GM12878 (cell line): ENCODE measurements around the gene MSH3.

ENCODE experiments used
- ASH2L ChIP-seq: fragments of 300-600, 200-600 bp; sonication (generic); IDR thresholded peaks from 2 replicates; pipeline ENCODE4 v1.6.1; 2017; ENCODE audit warnings: low read depth, mild to moderate bottlenecking, borderline replicate concordance
- BHLHE40 ChIP-seq, 2 experiments: fragments of 450-650 bp in 1 of 2; IDR thresholded peaks; 2 replicates each; pipeline ENCODE4 v1.6.1; 2011 to 2017; ENCODE audit warnings: low read depth in 2 of 2, borderline replicate concordance in 1 of 2, improper control_type of control experiment in 1 of 2, low read length in 1 of 2, mild to moderate bottlenecking in 1 of 2
- BMI1 ChIP-seq: fragments of 450-650 bp; IDR thresholded peaks from 2 replicates; pipeline ENCODE4 v1.6.1; 2016; ENCODE audit warnings: mild to moderate bottlenecking, moderate library complexity, borderline replicate concordance
- CHD2 ChIP-seq: IDR thresholded peaks from 2 replicates; pipeline ENCODE4 v1.6.1; 2011; ENCODE audit warnings: low read depth, low read length, improper control_type of control experiment, borderline replicate concordance
- JUNB ChIP-seq: IDR thresholded peaks from 2 replicates; pipeline ENCODE4 v1.6.1; 2016; ENCODE audit warnings: antibody characterized with exemption, mild to moderate bottlenecking
- JUND ChIP-seq: IDR thresholded peaks from 2 replicates; pipeline ENCODE4 v1.6.1; 2012; ENCODE audit warnings: low read depth, mild to moderate bottlenecking, low read length, improper control_type of control experiment, moderate library complexity
- POLR2AphosphoS5 ChIP-seq: IDR thresholded peaks from 2 replicates; pipeline ENCODE4 v1.6.1; 2011; ENCODE audit warnings: mild to moderate bottlenecking, low read length, inconsistent platforms
- TAF1 ChIP-seq: IDR thresholded peaks from 2 replicates; pipeline ENCODE4 v1.6.1; 2011; ENCODE audit warnings: mild to moderate bottlenecking, low read depth, low read length, borderline replicate concordance
- ZNF24 ChIP-seq: fragments of 450-650 bp; IDR thresholded peaks from 2 replicates; pipeline ENCODE4 v1.6.1; 2017; ENCODE audit warnings: antibody characterized with exemption, mild to moderate bottlenecking
- TF ChIP-seq, protein P1 (sequence below), 3 experiments: IDR thresholded peaks in 2 of 3; conservative IDR thresholded peaks in 1 of 3; 2 replicates each; pipeline ENCODE4 v1.5.1; 2011; ENCODE audit warnings: low read depth in 3 of 3, low read length in 3 of 3, mild to moderate bottlenecking in 3 of 3, control low read depth in 2 of 3, moderate library complexity in 2 of 3, inconsistent platforms in 1 of 3, mixed read lengths in 1 of 3; ENCODE audit not compliant: control insufficient read depth in 2 of 3, insufficient read depth in 1 of 3; ENCODE audit errors: extremely low read depth in 1 of 3
- TF ChIP-seq, protein P2 (sequence below): IDR thresholded peaks from 2 replicates; pipeline ENCODE4 v1.6.1; 2011; ENCODE audit warnings: low read depth, mild to moderate bottlenecking, low read length, moderate library complexity, borderline replicate concordance; ENCODE audit errors: extremely low read depth
- TF ChIP-seq, protein P3 (sequence below): IDR thresholded peaks from 2 replicates; pipeline ENCODE4 v1.6.1; 2012; ENCODE audit warnings: low read depth, low read length, improper control_type of control experiment

DNA sequence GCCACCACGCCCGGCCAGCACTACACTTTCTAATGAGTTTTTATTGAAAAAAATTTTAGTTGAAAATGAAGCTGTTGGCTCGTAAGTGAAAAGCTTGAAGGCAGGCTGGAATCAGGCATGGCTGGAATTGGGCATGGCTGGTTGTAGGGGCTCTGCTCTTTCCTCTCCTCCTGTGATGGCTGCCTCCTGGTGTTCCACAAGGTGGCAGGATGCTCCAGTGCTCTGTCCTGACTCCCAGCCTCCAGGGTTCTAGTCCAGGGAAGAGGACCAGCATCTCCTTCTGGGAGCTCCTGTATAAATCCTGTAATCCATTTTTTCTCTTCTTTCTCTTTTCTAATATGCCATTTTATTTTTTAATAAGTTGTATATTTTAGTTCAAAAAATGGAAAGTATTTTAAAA lies 57.5 kb downstream of the MSH3 start:
- TF ChIP-seq, protein P1, sequence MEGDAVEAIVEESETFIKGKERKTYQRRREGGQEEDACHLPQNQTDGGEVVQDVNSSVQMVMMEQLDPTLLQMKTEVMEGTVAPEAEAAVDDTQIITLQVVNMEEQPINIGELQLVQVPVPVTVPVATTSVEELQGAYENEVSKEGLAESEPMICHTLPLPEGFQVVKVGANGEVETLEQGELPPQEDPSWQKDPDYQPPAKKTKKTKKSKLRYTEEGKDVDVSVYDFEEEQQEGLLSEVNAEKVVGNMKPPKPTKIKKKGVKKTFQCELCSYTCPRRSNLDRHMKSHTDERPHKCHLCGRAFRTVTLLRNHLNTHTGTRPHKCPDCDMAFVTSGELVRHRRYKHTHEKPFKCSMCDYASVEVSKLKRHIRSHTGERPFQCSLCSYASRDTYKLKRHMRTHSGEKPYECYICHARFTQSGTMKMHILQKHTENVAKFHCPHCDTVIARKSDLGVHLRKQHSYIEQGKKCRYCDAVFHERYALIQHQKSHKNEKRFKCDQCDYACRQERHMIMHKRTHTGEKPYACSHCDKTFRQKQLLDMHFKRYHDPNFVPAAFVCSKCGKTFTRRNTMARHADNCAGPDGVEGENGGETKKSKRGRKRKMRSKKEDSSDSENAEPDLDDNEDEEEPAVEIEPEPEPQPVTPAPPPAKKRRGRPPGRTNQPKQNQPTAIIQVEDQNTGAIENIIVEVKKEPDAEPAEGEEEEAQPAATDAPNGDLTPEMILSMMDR (IDR thresholded peaks at IDR 0.05 in 2 of 3, conservative IDR thresholded peaks at IDR 0.05 in 1 of 3; ENCODE audit: control insufficient read depth in 2 of 3, extremely low read depth in 1 of 3, insufficient read depth in 1 of 3, low read depth in 3 of 3, low read length in 3 of 3), result peak; percentile 29 to 60 (median 46); a peak in 5 of 6 replicates
- TF ChIP-seq TAF1 (no peak), BMI1 (no peak), ZNF24 (no peak), JUND (no peak), ASH2L (no peak), POLR2AphosphoS5 (no peak), JUNB (no peak), CHD2 (no peak), BHLHE40 (IDR thresholded peaks at IDR 0.05; ENCODE audit: borderline replicate concordance in 1 of 2, low read depth in 2 of 2, low read length in 1 of 2) (no peak)
- TF ChIP-seq, protein P2, sequence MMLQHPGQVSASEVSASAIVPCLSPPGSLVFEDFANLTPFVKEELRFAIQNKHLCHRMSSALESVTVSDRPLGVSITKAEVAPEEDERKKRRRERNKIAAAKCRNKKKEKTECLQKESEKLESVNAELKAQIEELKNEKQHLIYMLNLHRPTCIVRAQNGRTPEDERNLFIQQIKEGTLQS, result no peak
- TF ChIP-seq, protein P3, sequence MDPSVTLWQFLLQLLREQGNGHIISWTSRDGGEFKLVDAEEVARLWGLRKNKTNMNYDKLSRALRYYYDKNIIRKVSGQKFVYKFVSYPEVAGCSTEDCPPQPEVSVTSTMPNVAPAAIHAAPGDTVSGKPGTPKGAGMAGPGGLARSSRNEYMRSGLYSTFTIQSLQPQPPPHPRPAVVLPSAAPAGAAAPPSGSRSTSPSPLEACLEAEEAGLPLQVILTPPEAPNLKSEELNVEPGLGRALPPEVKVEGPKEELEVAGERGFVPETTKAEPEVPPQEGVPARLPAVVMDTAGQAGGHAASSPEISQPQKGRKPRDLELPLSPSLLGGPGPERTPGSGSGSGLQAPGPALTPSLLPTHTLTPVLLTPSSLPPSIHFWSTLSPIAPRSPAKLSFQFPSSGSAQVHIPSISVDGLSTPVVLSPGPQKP, result no peak
